ENCODE measurements around the gene MCF2L.

The MCF2L gene

GRCh38 chr13:113048766-113049165 lies 79.8 kb downstream of the MCF2L start:
- TF ChIP-seq CTCF (IDR thresholded peaks at IDR 0.05; ENCODE audit: control insufficient read depth, extremely low read depth, insufficient read depth), result no peak
- no peak for DNase-seq (ENCODE audit: low read depth)
- no peak overlapping the region for H3K4me3 ChIP-seq (ENCODE audit: low read depth, low read length)

GRCh38 chr13:113049521-113049941 lies 80.5 kb downstream of the MCF2L start:
- H3K4me3 ChIP-seq (ENCODE audit: low read depth, low read length), result no peak overlapping the region
- no peak for DNase-seq (ENCODE audit: low read depth)
- TF ChIP-seq CTCF (IDR thresholded peaks at IDR 0.05; ENCODE audit: control insufficient read depth, extremely low read depth, insufficient read depth), result no peak

- TF ChIP-seq CTCF (IDR thresholded peaks at IDR 0.05; ENCODE audit: control insufficient read depth, extremely low read depth, insufficient read depth), result no peak
- no peak for DNase-seq (ENCODE audit: low read depth)
- no peak overlapping the region for H3K4me3 ChIP-seq (ENCODE audit: low read depth, low read length)
These were observed 81.0 kb downstream of the MCF2L start for GRCh38 chr13:113049981-113050380.

GRCh38 chr13:113050734-113051431 lies 81.9 kb downstream of the MCF2L start:
- no peak for DNase-seq (ENCODE audit: low read depth)
- no peak overlapping the region for H3K4me3 ChIP-seq (ENCODE audit: low read depth, low read length)
- TF ChIP-seq CTCF (IDR thresholded peaks at IDR 0.05; ENCODE audit: control insufficient read depth, extremely low read depth, insufficient read depth), result no peak

- H3K4me3 ChIP-seq (ENCODE audit: low read depth, low read length), result no peak overlapping the region
- TF ChIP-seq CTCF (IDR thresholded peaks at IDR 0.05; ENCODE audit: control insufficient read depth, extremely low read depth, insufficient read depth), result no peak
- DNase-seq (ENCODE audit: low read depth), result no peak
These were observed 82.6 kb downstream of the MCF2L start for GRCh38 chr13:113051641-113052040.

GRCh38 chr13:113052206-113052605 lies 83.2 kb downstream of the MCF2L start:
- TF ChIP-seq CTCF (IDR thresholded peaks at IDR 0.05; ENCODE audit: control insufficient read depth, extremely low read depth, insufficient read depth), result no peak
- no peak for DNase-seq (ENCODE audit: low read depth)
- no peak overlapping the region for H3K4me3 ChIP-seq (ENCODE audit: low read depth, low read length)

- H3K4me3 ChIP-seq (ENCODE audit: low read depth, low read length), result no peak overlapping the region
- TF ChIP-seq CTCF (IDR thresholded peaks at IDR 0.05; ENCODE audit: control insufficient read depth, extremely low read depth, insufficient read depth), result no peak
- DNase-seq (ENCODE audit: low read depth), result no peak
These were observed 84.0 kb downstream of the MCF2L start for GRCh38 chr13:113052971-113053370.
